Measurements from ENCODE around the gene LRRC32.

Gene LRRC32

DNA sequence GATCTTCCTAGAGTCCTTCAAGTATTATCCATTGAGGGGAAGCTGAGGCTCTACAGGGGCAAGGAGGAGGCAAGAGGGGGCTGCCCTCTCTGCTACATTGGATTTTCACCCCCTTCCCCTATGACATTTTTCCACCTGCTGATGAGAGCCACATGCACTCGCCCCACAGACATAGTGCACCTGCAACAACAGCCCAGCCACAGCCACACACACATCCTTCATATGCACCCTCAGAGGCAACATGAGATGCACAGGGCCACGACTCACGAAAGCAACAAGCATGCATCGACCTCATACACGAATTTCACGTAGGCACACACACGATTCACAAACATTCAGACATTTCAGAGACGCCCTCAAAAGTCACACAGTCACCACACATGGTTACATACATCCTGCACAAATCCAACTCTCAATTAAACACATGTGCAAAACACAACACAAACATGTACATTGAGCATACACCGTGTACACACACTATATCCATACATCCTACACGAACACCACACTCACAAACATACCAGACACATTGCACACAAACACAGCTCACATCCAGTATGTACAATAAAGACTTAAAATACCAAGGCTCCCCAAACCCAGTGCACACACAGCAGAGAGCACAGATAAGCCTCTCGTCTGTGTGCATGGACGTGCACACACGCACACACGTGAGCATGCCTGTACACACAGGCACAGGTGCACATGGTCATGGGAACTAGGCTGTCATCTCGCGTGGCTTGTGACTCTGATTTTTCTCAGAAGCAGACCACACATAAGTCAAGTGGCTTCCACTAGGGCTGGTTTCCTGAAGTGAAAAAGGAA is 6.3 kb upstream of the LRRC32 start:
- DNase-seq, result no peak

DNA sequence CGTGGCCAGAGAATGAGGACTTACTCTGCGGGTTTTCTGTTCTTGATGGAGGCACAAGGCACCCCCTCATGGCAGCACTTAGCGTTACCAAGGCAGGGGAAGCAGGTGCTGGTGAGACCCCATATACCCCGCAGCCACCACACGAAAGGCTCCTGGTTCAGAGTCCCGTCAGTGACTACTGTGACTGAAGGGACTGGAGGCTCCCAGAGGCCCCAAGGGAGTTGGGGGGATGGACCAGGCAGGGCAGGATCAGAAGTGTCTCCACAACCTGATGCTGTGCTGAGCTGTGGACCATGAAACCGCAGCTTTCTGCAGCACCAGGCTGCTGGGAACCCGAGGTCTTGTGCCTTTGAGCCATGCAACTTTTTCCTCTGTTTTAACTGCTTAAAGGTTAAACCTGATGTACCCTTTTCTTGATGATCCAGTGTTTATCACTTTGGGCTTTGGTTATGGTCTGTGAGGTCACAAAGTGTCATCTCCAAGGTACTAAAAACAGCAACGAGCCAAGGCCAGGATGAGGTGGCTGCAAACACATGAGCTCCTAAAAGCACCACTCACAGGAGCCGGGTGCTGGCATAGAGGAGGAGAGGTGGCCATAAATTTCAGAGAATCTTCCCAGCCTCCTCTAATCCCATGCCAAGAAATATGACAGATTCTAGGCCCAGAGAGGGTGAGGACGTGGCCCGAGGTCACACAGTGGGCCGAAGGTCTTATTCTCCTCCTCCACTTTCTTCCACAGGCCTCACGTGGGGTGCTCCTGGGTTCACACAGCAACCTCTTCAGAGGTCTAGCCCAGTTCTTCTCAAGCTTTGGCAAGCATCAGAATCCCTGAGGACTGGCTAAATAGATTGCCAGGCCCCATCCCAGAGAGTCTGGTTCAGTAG is 4.2 kb upstream of the LRRC32 start:
- no peak for DNase-seq

DNA sequence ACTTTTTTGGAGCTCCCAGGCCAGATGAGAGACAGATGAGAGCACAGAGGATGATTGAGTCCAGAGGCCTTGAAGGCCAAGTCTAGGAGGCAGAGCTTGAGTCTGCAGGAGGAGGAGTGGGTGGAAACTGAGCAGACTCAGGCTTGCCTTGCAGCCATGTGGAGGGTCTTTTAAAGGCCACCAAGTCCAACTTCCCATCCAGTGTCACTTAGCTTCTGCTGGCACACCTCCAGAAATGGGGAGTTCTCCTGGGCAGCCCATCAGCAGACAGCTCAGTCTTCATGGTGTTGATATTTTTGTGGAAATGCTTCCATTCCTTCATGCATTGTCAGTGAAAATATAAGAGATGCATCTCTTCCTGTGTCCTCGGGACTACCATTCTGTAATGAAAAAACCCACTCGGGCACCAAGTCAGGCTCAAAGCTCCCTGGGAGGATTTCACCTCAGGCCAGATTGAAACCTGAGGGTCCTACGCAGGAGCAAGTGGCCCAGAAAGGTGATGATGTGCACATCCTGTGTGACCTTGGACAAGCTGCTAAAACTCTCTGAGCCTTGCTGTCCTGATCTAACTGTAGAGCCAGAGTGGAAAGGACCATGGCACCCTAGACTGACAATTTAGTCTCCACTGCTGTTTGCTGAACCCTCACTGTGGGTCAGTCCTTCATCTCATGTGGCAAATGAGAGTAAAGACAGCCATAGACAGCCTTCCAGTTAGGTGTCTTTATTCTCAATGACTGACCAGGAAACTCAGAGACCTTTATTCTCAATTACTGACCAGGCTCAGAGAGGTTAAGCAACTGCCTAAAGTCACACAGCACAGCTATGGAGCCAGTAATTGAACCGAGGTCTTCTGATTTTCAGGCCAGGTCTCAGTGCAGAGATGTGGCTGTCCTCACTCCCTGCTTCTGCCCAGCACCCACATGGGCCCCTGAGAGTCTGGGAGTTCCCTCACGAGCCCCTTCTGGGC is 2.9 kb upstream of the LRRC32 start:
- no peak for DNase-seq

DNA sequence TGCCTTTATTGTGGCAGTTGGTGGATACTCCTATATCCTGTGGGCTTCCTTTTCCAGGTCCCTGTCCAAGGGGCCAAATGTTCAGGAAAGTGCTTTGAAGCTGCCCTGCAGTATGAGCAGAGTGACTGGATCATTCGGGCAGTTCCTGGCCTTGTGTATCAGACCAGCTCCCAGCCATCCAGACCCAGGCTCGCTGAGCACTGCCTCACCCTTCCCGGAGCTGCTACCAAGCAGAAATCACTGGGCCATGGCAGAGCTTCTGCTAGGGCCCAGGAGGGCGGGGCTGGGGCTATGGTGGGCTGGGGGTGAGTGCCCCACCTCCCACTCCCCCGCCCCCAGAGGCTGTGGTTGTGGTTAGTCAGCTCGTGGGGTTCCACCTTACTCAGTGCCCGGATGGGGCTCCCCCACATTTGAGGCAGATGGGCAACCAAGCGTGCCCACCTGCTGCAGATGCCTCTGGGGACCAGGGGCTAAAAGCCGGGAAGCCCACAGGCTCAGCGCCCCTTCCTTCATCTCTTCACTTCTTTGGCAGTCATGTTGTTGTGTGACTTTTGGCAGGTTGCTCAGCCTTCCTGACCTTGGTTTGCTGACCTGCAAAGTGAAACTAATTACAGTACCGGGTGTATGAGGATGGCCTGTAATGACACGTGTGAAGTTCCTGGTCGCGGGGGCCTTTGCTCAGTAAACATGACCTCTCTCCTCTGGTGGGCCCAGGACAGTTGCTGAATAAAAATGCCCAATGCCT is 2.1 kb upstream of the LRRC32 start:
- DNase-seq, result no peak

- no peak for DNase-seq
Measured at GRCh38 chr11:76671626-76672309, 1.2 kb upstream of the LRRC32 start.

DNA sequence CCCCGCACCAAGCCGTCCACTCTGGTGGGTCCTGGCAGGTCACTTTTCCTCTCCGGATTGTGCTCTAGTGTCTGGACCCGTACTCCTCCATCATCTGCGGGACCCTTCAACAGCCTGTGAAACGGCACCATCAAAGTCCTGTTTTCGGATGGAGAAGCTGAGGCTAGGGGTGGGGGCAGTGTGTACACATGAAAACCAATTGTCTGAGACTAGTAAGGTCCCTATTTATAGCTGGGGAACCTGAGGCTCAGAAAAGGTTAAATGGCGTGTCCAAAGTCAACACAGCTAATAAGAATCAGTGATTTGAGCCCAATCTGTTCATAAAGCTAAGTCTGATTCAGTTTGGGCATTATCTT is 668 bp upstream of the LRRC32 start:
- DNase-seq, result no peak

DNA sequence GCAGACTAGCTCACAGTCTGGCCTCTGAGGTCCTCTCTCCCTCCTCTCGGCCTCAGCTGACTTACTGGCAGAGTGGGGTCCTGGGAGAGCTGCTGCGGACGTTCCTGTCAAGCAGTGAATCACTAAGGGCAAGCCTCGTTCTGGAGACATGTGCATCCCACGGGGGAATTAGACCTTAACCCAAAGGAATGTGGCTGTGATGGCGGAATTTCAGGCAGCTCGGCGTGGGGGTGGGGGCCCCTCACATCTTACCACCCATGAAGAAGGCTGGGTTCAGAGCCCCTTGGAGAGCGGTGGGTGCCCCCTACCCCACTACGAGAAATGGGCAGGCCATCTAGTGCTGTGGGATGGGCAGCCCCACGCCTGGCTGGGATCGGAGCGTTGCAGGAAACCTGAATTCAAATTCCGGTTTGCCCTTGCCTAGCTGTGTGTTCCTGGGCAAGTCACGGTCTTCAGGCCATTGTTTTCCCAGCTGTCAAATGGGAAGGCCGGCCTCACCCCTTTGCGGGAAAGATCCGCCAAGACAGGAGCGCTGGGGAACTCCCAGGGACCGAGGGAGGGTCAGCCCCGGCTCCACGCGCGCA is 554 bp downstream of the LRRC32 start:
- DNase-seq, result no peak

- no peak for DNase-seq
Measured at GRCh38 chr11:76668362-76669155, 2.0 kb downstream of the LRRC32 start.

GRCh38 chr11:76667856-76668255 is 2.7 kb downstream of the LRRC32 start:
- no peak for DNase-seq

- DNase-seq, result no peak
Measured at GRCh38 chr11:76667271-76667818, 3.2 kb downstream of the LRRC32 start.

DNA sequence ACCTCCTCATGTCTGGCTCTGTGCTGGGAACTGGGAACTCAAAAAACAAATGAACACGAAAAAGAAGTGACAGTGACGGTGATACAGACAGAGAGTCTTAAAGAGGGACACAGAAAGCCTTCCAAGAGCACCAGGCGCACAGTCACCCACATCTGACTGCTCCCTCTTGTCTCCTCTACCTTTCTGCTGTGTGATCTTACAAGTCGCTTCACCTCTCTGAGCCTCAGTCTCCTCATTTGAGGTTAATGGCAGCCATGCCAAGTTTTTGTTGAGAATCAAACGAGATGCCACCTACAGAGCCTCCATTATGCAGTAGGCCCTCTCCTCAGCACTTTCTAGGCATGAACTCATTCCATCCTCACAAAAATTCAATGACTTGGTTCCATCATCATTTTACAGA is 3.7 kb downstream of the LRRC32 start:
- no peak for DNase-seq

DNA sequence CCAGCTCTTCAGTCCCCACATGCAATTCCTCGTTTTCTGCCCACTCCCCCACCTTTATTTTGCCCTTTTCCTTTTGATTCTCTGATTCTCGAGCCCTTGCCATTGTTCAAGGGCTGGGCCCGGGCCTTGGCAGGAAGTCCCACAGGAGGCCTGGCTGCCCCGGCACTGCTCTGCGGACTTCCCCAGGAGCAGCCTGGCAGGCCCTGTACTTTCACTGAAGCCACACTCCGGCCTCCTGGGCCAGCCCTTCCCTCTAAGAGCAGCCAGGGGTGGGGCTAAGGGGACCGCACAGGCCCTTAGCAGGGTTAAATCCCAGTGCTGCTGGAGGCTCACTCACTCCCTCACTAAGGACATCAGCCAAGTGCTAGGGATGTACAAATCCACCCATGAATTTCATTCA is 4.1 kb downstream of the LRRC32 start:
- peak; percentile 76 for DNase-seq

DNA sequence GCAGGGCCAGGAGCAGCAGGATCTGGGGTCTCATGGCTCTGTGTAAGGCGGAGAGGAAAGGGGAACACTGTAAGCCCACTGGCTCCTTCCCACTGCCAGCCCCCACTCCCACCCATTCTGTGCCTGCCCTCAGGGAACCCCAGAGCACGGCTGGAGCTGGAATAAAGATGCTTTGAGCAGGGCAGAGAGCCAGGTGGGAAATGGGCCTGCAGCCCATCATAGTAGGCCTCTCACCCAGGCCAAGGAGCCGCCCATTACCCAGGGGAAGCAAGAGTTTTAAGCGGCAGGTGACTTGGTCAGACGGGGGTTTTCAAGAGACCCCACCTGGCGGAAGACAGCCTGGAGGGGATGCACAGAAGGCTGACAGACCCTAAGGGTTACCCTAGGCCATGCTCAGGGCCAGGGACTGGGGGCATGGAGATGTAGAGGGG is 4.6 kb downstream of the LRRC32 start:
- no peak for DNase-seq

- no peak for DNase-seq
Measured at GRCh38 chr11:76665172-76665571, 5.4 kb downstream of the LRRC32 start.

DNA sequence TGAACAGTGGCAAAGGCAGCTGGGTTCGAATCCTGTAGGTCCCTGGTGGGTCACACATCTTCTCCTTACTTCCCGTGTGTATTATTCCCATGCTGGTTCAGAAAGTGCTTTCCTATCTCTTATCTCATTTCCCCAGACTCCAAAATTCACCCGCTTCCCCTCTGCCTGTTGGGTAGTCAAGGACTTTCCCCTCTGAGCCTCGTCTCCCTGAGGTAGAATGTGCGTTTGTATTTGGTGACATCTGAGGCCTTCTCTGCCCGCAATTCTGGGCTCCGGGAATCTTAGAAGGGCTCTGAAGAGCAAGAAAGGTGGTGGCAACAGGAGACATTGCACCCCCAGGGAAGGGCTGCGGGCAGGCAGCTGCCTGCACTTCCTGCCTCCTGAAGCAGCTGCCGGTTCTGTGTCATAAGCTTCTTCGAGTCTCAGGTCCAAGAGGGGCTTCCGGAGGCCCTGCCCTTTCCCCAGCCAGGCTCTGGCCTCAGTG is 5.9 kb downstream of the LRRC32 start:
- DNase-seq, result peak; percentile 29

DNA sequence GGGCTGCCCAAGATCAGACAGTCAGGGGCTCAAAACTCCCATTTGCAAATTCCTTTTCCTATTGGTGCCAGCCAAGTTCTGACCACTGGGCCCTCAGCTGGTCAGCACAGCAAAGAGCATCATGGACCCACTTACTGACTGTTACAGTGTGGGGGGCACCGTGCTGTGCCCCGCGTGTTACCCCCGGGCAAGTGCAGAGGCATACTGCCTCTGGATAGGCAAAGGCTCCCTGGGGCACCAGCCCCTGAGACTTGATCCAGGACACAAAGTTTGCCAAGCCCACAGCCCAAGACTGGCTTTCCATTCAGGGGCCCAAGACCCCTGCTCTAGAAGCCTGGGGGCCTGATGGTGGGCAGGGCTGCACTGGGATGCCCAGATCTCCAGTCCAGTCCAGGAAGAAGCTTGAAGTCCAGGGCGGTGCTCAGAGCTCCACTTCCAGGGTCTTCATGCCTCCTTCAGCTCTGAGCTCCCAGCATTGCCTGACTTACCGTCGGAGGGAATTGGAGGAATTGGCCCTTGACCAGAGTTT is 6.6 kb downstream of the LRRC32 start:
- no peak for DNase-seq

GRCh38 chr11:76663486-76663810 is 7.1 kb downstream of the LRRC32 start:
- DNase-seq, result no peak

- DNase-seq, result no peak
Measured at GRCh38 chr11:76662656-76663485, 7.7 kb downstream of the LRRC32 start.
